SH-SY5Y (cell line): ENCODE data around the gene PCNT.

ENCODE experiments used
- GATA2 ChIP-seq: IDR thresholded peaks from 2 replicates; pipeline ENCODE4 v1.6.1; 2011; ENCODE audit warnings: mild to moderate bottlenecking, low read depth, low read length
- GATA3 ChIP-seq: IDR thresholded peaks from 2 replicates; pipeline ENCODE4 v1.6.1; 2011; ENCODE audit warnings: low read depth, mild to moderate bottlenecking, low read length, moderate library complexity

DNA sequence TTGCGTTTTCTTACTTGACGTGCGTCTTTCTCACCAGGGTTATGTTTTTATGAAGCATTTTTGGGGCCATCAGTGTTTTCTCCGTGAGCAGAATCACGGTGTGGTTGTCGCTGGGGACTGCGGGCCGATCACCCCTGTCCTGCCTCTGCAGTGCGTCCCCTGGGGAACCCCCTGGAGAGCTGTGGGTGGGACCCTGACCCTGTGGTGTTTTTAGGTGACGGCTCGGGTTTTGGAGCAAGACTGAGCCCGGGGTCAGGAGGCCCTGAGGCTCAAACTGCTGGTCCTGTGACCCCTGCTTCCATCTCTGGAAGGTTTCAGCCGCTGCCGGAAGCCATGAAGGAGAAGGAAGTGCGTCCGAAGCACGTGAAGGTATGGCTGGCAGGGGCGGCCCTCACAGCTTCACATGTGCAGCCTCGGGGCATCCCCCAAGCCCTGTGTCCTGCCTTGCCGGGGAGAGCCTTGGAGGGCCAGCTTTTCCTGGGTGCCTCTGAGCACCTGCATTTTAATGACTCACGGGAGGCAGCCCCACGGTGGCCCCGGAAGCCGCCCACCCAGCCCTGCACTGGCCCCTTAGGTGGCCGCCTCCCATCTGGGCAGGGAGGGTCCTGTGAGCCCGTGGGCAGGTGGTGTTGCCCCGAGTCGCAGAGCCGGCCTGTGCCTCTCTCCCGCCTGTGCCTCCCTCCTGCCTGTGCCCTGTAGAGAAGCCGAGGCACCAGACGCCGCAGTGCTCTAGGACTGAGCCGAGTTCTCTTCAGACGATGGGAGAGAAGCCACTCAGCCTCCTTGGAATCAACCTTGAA is 98.0 kb downstream of the PCNT start:
- no peak for TF ChIP-seq GATA2
- TF ChIP-seq GATA3, result no peak
